ENCODE results near the gene TRIM46. TPM values are rescaled to one million over a fixed set of nuclear protein-coding genes. Genes with fewer than 3 reads are reported as not detected.
A peak's percentile ranks its signal among the peaks of the same experiment; 100 is the strongest.

TRIM46 gene
- total RNA-seq, 6 donors from 2014 or later: 0.30 to 0.64 (median 0.57) TPM; not detected in 3

DNA sequence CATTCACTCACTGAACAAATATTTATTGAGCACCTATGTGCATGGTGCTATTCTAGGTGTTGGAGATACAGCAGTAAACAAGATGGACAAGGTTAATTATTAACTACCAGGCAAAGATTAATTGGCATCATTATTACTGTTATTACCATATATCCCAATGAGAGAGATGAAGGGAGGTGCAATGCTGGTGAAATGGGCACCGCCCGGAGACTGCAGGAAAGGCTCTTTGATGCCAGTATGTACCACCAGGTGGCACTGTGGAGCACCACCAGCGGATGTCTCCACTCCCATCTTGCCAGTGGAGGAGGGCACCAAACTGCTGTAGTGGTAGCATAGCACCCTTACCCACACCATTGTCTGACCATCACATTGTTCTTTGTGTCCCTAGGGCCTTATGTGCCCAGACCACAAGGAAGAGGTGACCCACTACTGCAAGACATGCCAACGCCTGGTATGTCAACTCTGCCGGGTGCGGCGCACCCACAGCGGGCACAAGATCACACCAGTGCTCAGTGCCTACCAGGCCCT is 3.0 kb downstream of the TRIM46 start:
- WGBS, 2 donors: 20 to 64% methylated on average over 4 to 8 of the region's 8 CpGs
- H3K9me3 ChIP-seq: no peaks in the 10 kb centered on the region
- peak overlapping the region; percentile 16 to 76 (median 49) for H3K27ac ChIP-seq
- no peak for TF ChIP-seq EP300 (IDR thresholded peaks at IDR 0.05)
- TF ChIP-seq, protein P1, sequence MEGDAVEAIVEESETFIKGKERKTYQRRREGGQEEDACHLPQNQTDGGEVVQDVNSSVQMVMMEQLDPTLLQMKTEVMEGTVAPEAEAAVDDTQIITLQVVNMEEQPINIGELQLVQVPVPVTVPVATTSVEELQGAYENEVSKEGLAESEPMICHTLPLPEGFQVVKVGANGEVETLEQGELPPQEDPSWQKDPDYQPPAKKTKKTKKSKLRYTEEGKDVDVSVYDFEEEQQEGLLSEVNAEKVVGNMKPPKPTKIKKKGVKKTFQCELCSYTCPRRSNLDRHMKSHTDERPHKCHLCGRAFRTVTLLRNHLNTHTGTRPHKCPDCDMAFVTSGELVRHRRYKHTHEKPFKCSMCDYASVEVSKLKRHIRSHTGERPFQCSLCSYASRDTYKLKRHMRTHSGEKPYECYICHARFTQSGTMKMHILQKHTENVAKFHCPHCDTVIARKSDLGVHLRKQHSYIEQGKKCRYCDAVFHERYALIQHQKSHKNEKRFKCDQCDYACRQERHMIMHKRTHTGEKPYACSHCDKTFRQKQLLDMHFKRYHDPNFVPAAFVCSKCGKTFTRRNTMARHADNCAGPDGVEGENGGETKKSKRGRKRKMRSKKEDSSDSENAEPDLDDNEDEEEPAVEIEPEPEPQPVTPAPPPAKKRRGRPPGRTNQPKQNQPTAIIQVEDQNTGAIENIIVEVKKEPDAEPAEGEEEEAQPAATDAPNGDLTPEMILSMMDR (IDR thresholded peaks at IDR 0.05): peak; percentile 89 to 95 (median 92)
- DNase-seq (peak; percentile 73 to 91), ATAC-seq (ENCODE audit: low FRiP score in 2 of 2) (peak; percentile 68 to 83)
- no peak overlapping the region for H3K4me3 ChIP-seq
- H3K27me3 ChIP-seq: peaks cover 0 to 7% (median 3%) of the 10 kb centered on the region in 4 donors
- no peaks in the 10 kb centered on the region for H3K36me3 ChIP-seq
- peaks cover 30 to 53% (median 41%) of the 10 kb centered on the region in 4 donors for H3K4me1 ChIP-seq

DNA sequence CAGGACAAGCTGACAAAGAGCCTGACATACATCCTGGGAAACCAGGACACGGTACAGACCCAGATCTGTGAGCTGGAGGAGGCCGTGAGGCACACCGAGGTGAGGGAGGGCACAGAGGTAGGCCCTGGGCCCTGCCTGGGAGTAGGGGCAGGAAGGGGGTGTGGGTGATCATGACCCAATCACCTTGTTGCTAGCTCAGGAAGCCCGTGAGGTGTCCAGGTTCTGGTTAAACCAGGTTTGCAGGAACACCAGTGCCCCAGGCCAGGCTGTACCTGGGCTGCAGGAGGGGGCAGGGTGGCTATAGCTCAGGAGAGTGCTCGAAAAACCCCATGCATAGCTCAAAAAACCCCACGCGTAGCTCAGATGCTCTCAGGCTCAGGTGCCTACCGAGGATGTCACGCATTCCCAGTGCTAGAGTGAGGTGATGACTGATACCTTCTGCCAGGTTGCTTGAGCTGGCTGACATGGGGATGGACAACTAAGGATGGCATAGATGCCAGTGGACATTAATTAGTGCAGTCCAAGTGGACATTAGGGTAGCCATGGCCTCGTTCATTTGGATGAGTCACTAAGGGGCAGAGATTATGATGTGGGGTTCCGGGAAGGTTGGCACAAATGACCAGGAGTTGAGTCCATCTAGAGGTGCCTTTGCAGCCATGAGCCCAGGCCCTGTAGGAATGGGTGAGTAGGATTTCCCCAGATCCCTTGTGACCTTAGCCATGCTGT is 3.7 kb downstream of the TRIM46 start:
- DNase-seq: peak in 1 of 2 donors; percentile 88
- WGBS, 2 donors: 60 to 78% methylated on average over 11 of the region's 11 CpGs
- no peaks in the 10 kb centered on the region for H3K36me3 ChIP-seq
- H3K4me1 ChIP-seq: peaks cover 26 to 49% (median 37%) of the 10 kb centered on the region in 4 donors
- no peaks in the 10 kb centered on the region for H3K9me3 ChIP-seq
- peak in 1 of 2 donors; percentile 54 for ATAC-seq (ENCODE audit: low FRiP score in 2 of 2)
- H3K27me3 ChIP-seq: peaks cover 0 to 7% (median 3%) of the 10 kb centered on the region in 4 donors
- H3K27ac ChIP-seq: peak overlapping the region; percentile 24 to 76 (median 49)
- H3K4me3 ChIP-seq: no peak overlapping the region
- TF ChIP-seq, protein P1 (IDR thresholded peaks at IDR 0.05): no peak
- TF ChIP-seq POLR2A (IDR thresholded peaks at IDR 0.05) (peak in 1 of 4 donors; percentile 36), EP300 (IDR thresholded peaks at IDR 0.05) (peak in 1 of 4 donors; percentile 54)

DNA sequence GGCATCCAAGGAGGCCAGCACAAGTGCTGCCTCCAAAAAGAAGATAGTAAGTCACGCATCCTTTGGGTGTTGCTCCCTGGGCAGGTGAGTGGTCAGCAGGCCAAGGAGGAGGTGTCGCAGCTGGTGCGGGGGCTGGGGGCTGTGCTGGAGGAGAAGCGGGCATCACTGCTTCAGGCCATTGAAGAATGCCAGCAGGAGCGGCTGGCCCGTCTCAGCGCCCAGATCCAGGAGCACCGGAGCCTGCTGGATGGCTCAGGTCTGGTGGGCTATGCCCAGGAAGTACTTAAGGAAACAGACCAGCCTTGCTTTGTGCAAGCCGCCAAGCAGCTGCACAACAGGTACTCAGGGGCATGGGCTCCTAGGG is 4.3 kb downstream of the TRIM46 start:
- peak; percentile 23 to 80 for DNase-seq
- peak overlapping the region in 2 of 4 donors; percentile 24 to 76 for H3K27ac ChIP-seq
- WGBS, 2 donors: 95 to 97% methylated on average over 9 of the region's 9 CpGs
- H3K4me3 ChIP-seq: no peak overlapping the region
- H3K9me3 ChIP-seq: no peaks in the 10 kb centered on the region
- peaks cover 0 to 7% (median 3%) of the 10 kb centered on the region in 4 donors for H3K27me3 ChIP-seq
- H3K4me1 ChIP-seq: peaks cover 24 to 44% (median 33%) of the 10 kb centered on the region in 4 donors
- ATAC-seq (ENCODE audit: low FRiP score in 2 of 2): no peak
- no peaks in the 10 kb centered on the region for H3K36me3 ChIP-seq
- TF ChIP-seq EP300 (IDR thresholded peaks at IDR 0.05) (no peak), POLR2A (IDR thresholded peaks at IDR 0.05) (no peak), POLR2AphosphoS5 (IDR thresholded peaks at IDR 0.05) (no peak)
- TF ChIP-seq, protein P1 (IDR thresholded peaks at IDR 0.05): no peak

DNA sequence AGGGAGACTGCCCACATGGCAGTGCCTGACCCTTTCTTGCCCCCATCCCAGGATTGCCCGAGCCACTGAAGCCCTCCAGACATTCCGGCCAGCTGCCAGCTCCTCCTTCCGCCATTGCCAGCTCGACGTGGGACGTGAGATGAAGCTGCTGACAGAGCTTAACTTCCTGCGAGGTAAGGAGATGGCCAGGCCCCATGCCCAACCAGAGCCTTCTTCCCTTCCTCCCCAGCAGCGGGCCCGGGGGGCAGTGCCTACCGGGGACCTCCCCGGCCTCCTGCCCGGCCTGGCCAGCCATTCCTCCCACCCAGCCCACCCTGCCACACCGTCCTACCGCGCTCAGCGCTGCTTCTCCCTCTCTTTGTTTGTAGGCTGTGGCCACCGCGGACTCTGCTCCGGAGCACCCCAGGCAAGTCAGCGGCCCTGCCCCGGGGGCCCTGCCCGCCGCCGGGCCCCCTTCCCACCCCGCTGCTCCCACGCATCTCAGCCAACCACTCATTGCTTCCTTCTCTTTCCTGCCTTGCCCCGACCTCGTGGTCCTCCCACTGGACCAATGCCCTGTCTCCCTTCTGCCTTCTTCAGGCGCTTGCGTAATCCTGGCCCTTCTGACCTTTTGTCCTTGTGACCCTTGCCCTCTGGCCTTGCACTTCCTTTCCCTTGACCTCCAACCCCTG is 4.9 kb downstream of the TRIM46 start:
- peak in 1 of 2 donors; percentile 5 for ATAC-seq (ENCODE audit: low FRiP score in 2 of 2)
- peaks cover 0 to 6% (median 3%) of the 10 kb centered on the region in 4 donors for H3K27me3 ChIP-seq
- 81 to 83% methylated on average over 17 to 20 of the region's 30 CpGs for WGBS, 2 donors
- TF ChIP-seq, protein P1 (IDR thresholded peaks at IDR 0.05): no peak
- TF ChIP-seq POLR2AphosphoS5 (IDR thresholded peaks at IDR 0.05) (peak in 1 of 2 donors; percentile 54), POLR2A (IDR thresholded peaks at IDR 0.05) (no peak), EP300 (IDR thresholded peaks at IDR 0.05) (no peak)
- no peaks in the 10 kb centered on the region for H3K36me3 ChIP-seq
- peak overlapping the region in 3 of 4 donors; percentile 14 to 21 (median 18) for H3K4me3 ChIP-seq
- peaks cover 21 to 40% (median 30%) of the 10 kb centered on the region in 4 donors for H3K4me1 ChIP-seq
- peak; percentile 35 to 84 for DNase-seq
- H3K9me3 ChIP-seq: no peaks in the 10 kb centered on the region
- peak overlapping the region in 1 of 4 donors; percentile 76 for H3K27ac ChIP-seq
